Hypothalamus (tissue), 51 donors: ENCODE results near the gene MYRF.
A peak's percentile ranks its signal among the peaks of the same experiment; 100 is the strongest.

Experiments used
- DNase-seq, 51 donors: peaks; one replicate each; lab custom pipeline; 2025; lab: John Stamatoyannopoulos, UW

The MYRF gene

DNA sequence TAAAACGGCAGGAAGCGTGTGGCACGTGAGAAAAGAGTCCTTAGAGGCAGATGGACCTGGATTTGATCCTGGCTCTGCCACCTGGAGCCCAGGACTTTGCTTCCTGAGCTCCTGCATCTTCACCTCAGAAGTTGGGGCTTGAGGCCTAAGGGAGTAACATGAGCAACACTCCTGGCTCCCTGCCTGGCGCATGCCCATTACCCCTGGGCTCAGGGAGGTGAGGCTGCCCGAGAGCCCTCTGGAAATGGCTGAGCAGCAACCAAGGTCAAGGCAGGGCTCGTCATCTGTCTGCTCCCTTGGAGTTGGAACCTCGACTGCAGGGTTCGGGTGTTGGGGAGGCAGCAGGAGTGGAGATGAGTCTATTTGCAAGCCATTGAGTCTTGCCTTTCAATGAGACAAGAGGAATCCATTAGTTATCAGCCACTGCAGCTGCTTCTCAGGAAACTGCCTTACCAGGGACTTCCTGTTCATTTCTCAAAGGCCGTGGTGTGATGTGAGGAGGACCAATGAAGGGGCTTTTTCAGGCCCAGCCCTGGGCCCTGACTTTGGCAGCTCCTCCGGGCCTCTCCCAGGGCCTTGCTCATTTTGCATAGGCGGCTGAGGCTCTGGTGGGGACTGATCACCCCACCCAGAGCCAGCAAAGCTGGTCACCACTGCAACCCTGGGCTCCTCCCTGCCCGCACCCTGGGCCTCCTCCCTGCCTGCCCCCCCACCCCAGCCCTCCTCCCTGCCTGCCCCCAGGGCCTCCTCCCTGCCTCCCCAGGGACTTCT, 82.0 kb downstream of the MYRF start:
- DNase-seq = peak in 31 of 51 donors; percentile 24 to 70 (median 48)

DNA sequence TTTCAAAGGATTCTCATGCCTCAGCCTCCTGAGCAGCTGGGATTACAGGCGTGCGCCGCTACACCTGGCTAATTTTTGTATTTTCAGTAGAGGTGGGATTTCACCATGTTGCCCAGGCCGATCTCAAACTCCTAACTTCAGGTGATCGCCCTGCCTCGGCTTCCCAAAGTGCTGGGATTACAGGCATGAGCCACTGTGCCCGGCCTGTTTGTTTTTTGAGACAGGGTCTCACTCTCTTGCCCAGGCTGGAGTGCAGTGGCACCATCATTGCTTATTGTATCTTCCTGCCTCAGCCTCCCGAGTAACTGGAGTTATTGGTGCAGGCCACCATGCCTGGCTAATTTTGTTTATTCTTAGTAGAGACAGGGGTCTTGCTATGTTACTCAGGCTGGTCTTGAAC, 83.8 kb downstream of the MYRF start:
- DNase-seq = no peak

DNA sequence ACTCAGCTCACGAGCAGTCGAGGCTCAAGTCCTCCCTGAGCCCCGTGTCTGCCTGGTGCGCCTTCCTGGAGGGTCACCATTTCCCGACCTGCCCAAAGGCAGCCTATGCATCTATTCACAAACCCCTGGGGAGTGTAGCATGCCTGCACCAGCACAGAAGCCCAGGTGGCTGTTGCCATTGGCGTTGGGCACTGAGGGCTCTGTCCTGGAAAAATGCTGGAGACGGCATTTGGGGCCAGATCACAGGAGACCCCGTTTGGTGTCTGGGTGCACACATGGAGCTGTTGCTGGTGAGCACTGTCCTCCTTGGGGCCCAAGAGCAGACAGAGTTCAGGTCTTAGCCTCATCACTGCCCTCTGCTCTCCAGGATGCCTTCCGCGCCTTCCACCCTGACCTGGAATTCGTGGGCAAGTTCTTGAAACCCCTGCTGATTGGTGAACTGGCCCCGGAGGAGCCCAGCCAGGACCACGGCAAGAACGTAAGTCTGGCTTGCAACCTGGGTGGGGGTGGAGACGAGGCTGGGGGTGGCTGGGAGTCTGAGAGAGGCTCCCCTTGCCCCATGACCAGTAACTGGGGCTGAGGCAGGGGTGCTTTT, 85.1 kb downstream of the MYRF start:
- no peak for DNase-seq
